C4-2B (cell line): ENCODE measurements around the gene COL23A1.
A peak's percentile ranks its signal among the peaks of the same experiment; 100 is the strongest.

Source experiments
- H3K27ac ChIP-seq: fragments of 450-650 bp; 2 replicates; pipeline ENCODE4 v1.5.1; 2017
- CTCF ChIP-seq: fragments of 450-650 bp; conservative IDR thresholded peaks from 2 replicates; pipeline ENCODE4 v1.5.1; 2017; ENCODE audit warnings: mild to moderate bottlenecking
- ZFX ChIP-seq: fragments of 450-650 bp; IDR thresholded peaks from 2 replicates; pipeline ENCODE4 v1.6.1; 2017

The COL23A1 gene

DNA sequence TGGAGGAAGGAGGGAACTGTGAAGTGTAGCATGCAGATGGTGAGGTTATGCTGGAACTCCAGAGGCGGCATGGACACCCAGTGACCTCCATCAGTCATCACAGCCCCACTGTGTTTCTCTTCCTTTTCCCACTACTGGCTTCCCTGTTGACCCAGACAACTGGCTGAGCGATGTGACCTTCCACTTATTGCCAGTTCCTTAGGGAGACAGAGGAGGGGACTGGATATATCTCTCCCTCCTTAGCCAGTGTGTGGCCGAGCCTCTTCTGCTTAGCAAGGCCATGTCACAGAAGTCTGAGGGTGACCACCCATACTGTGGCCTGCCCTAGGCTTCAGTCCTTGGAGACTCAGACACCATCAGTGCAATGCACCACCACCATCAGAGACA, 354.6 kb downstream of the COL23A1 start:
- no peak for TF ChIP-seq ZFX
- TF ChIP-seq CTCF, result no peak
- no peak overlapping the region for H3K27ac ChIP-seq

DNA sequence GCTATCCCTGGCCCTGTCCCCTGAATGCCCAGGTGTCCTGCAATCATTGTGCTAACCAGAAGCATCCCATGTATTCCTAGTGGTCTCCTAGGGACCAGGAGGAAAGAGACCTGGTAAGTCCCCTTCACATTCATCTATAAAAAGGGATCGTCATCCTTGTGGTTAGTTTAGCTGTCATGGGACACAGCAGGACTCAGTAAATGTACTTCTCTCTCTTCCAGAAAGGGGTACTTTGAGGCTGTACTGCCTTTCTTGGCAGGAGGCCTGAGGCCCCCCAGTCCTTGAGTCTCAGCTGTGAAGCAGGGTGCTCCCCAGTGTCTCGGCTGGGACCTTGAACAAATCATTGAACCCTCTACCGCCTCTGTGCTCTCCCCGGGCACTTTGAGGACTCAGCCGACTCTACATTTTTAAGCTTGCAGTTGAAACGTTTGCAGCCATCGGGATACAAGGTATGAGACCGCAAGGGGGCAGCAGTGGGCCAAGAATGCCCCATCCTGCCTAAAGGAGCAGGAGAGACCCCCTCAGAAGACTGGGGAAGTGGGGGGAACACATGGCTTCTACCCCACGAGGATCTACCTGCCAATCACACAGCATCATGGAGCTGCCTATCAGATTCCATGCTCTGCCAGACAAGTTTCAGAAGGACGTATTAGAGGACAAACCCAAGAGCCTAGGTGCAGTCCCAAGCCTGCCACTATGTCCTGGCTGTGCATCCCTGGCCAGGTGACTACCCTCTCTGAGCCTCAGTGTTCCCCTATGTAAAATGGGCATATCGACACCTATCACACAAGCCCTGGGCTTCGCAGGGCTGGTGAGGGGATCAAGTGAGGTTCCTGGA, 355.2 kb downstream of the COL23A1 start:
- TF ChIP-seq ZFX (no peak), CTCF (peak; percentile 87)
- H3K27ac ChIP-seq, result no peak overlapping the region

GRCh38 chr5:178234121-178234749, 356.0 kb downstream of the COL23A1 start:
- TF ChIP-seq CTCF (no peak), ZFX (no peak)
- no peak overlapping the region for H3K27ac ChIP-seq

- peak overlapping the region; percentile 88 for H3K27ac ChIP-seq
Observed at GRCh38 chr5:178232920-178233429, 357.2 kb downstream of the COL23A1 start.

DNA sequence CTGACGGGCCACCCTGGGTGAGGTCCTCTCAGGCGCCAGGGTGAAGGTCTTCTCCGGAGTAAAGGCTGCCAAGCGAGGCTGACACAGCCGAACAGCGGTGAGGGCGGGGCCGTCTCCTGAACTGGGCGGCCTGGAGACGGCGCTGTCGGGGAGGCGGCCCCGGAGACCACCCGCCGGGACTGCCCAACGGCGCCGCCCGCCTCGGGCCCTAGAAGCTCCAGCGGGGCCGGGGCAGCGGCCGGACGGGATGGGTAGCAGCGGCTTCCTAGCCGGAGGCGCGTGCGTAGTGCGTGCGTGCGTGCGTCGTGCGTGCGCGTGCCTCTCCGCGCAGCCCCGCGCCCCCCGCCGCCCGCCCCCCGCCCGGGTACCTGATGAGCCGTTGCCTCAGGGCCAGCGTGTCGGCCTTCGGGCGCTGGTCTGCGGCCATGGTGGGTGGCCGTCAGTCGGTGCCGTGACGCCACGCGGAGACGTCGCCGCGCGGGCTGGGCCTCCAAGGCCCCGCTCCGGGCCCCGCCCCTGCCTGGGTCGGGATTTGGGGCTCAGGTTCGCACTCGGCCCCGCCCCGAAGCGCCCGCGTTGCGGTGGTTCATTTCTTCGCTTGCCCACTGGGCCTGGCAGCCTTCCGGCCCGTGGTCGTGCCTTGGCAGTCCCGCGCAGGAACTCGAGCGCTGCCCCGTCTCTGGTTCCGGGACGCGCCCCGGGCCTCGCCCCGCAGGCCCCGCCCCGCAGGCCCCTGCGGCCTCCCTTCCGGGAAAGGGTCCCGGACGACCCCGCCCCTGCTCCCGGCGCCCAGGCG, 357.9 kb downstream of the COL23A1 start, which contains the start of gene PHYKPL:
Gene PHYKPL, minus strand, starts transcription at position 679 of the 796 bp plus-strand sequence. Its CDS starts 252 bp downstream, at position 427.
- H3K27ac ChIP-seq, result peak within 1 kb of the TSS; percentile 88
- peak; percentile 93 for TF ChIP-seq ZFX
- no peak for TF ChIP-seq CTCF

More at GRCh38 chr5:178232920-178233429, 357.2 kb downstream of the COL23A1 start:
- TF ChIP-seq CTCF (no peak), ZFX (no peak)

GRCh38 chr5:178231539-178232123, 358.6 kb downstream of the COL23A1 start:
- TF ChIP-seq CTCF (no peak), ZFX (no peak)

More at GRCh38 chr5:178231539-178232123, 358.6 kb downstream of the COL23A1 start:
- peak overlapping the region; percentile 88 for H3K27ac ChIP-seq
